Measurements from ENCODE around the gene TRA2A.
A peak's percentile ranks its signal among the peaks of the same experiment; 100 is the strongest.

Gene TRA2A

DNA sequence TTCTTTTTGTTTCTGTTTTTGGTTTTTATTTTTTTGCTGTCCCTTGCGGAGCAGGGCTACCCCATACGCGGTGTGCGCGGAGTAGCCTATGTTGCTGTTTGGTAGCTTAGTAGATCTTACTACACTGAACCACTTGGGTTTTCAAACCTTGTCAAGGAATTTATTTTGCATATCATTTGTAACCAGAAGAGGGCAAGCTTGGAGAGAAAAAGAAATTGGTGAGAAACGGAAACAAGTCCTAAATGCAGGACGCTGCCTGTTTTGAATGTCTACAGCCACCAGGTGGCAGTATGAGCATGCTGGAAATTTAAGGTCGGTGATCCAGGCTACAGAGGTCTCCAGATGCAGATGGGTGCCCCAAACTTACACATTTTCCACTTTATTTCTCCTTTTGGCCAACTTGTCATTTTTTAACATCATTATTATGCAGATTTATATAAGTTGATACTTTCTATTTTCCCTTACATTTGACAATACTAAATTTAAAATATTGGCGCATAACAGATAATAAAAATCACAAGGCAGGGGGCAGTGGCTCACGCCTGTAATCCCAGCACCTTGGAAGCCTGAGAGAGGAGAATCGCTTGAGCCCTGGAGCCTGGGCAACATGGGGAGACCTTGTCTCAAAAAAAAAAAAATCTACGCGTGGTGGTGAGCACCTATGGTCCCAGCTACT, 15.3 kb upstream of the TRA2A start:
- Histone ChIP-seq H3K9me3 (ENCODE audit: control insufficient read depth, low read length) (no peaks in the 10 kb centered on the region), H3K79me2 (no peaks in the 10 kb centered on the region), H3K27me3 (ENCODE audit: control insufficient read depth, insufficient read depth, low read length) (no peaks in the 10 kb centered on the region), H2AFZ (no peak overlapping the region), H3K4me2 (ENCODE audit: low read length) (no peak overlapping the region), H3K4me1 (no peaks in the 10 kb centered on the region), H3K9ac (no peak overlapping the region), H3K4me3 (ENCODE audit: low read depth, low read length) (no peak overlapping the region), H3K27ac (no peak overlapping the region), H3K36me3 (ENCODE audit: control insufficient read depth, insufficient read depth, low read length) (no peaks in the 10 kb centered on the region)
- TF ChIP-seq, protein P1, sequence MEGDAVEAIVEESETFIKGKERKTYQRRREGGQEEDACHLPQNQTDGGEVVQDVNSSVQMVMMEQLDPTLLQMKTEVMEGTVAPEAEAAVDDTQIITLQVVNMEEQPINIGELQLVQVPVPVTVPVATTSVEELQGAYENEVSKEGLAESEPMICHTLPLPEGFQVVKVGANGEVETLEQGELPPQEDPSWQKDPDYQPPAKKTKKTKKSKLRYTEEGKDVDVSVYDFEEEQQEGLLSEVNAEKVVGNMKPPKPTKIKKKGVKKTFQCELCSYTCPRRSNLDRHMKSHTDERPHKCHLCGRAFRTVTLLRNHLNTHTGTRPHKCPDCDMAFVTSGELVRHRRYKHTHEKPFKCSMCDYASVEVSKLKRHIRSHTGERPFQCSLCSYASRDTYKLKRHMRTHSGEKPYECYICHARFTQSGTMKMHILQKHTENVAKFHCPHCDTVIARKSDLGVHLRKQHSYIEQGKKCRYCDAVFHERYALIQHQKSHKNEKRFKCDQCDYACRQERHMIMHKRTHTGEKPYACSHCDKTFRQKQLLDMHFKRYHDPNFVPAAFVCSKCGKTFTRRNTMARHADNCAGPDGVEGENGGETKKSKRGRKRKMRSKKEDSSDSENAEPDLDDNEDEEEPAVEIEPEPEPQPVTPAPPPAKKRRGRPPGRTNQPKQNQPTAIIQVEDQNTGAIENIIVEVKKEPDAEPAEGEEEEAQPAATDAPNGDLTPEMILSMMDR (IDR thresholded peaks at IDR 0.05) = peak; percentile 96

DNA sequence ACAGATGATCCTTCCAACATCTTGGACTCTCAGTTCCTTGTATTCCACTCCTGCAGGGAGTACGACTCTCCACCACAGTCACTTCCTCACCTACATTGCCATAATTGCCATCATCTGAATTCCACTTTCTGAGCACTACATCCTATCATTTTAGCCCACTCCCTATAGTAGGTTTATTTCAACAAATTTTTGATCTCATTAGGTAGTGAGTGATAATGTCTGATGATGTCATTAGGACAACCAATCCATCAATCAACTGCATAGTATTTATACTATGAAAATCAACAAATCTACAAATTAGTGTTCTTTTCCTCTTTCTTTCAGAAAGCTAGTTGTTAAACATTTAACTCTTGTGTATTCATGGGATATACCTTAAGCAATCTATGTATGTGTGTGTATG, 13.7 kb upstream of the TRA2A start:
- Histone ChIP-seq H3K9me3 (ENCODE audit: control insufficient read depth, low read length) (no peaks in the 10 kb centered on the region), H3K4me2 (ENCODE audit: low read length) (no peak overlapping the region), H3K36me3 (ENCODE audit: control insufficient read depth, insufficient read depth, low read length) (no peaks in the 10 kb centered on the region), H3K27me3 (ENCODE audit: control insufficient read depth, insufficient read depth, low read length) (no peaks in the 10 kb centered on the region), H2AFZ (no peak overlapping the region), H3K27ac (no peak overlapping the region), H3K9ac (no peak overlapping the region), H3K4me1 (no peaks in the 10 kb centered on the region), H3K4me3 (ENCODE audit: low read depth, low read length) (no peak overlapping the region), H3K79me2 (no peaks in the 10 kb centered on the region)
- TF ChIP-seq, protein P1 (IDR thresholded peaks at IDR 0.05) = no peak

DNA sequence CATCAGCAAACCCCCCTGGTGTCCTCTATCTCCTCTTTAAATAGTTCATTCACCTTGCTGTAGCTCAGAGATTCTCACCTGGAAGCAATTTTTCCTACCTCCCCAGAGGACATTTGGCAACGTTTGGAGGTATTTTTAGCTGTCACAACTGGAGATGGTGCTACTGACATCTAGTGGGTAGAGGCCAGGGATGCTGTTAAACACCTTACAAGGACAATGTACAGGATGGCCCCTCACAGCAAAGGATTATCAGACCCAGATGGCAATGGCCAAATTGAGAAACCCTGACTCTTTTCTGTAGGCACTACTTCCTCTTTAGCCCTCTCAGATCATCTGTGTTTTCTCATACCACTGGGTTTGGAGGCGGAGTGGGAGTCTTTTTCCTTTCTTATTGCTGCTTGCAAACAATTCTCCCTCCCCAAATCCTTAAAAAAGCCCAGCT, 13.2 kb upstream of the TRA2A start:
- Histone ChIP-seq H3K4me3 (ENCODE audit: low read depth, low read length) (no peak overlapping the region), H3K4me2 (ENCODE audit: low read length) (no peak overlapping the region), H2AFZ (peak overlapping the region; percentile 29), H3K79me2 (no peaks in the 10 kb centered on the region), H3K36me3 (ENCODE audit: control insufficient read depth, insufficient read depth, low read length) (no peaks in the 10 kb centered on the region), H3K27me3 (ENCODE audit: control insufficient read depth, insufficient read depth, low read length) (no peaks in the 10 kb centered on the region), H3K9me3 (ENCODE audit: control insufficient read depth, low read length) (no peaks in the 10 kb centered on the region), H3K4me1 (no peaks in the 10 kb centered on the region), H3K27ac (no peak overlapping the region), H3K9ac (no peak overlapping the region)
- TF ChIP-seq, protein P1 (IDR thresholded peaks at IDR 0.05) = peak; percentile 31

DNA sequence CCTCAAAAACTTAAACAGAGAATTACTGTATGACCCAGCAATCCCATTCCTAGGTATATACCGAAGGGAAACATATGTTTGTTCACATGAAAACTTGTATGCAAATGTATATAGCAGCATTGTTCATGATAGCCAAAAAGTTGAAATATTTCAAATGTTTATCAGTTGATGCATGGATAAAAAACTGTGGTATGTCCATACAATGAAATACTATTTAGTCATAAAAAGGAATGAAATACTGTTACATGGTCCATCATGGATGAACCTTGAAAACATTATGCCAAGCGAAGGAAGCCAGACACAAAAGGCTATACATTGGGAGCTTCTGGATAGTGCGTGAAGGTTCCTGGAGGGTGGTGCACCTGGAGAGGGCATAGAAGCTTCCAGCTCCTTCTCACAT, 11.0 kb upstream of the TRA2A start:
- no peak overlapping the region for H3K4me3 ChIP-seq (ENCODE audit: low read depth, low read length)

More for the DNA sequence above, 11.0 kb upstream of the TRA2A start:
- Histone ChIP-seq H3K9me3 (ENCODE audit: control insufficient read depth, low read length) (no peaks in the 10 kb centered on the region), H3K9ac (no peak overlapping the region), H3K4me2 (ENCODE audit: low read length) (no peak overlapping the region), H3K36me3 (ENCODE audit: control insufficient read depth, insufficient read depth, low read length) (no peaks in the 10 kb centered on the region), H3K79me2 (no peaks in the 10 kb centered on the region), H2AFZ (no peak overlapping the region), H3K27ac (no peak overlapping the region), H3K27me3 (ENCODE audit: control insufficient read depth, insufficient read depth, low read length) (no peaks in the 10 kb centered on the region), H3K4me1 (no peaks in the 10 kb centered on the region)
- TF ChIP-seq, protein P1 (IDR thresholded peaks at IDR 0.05) = no peak

Measured in parathyroid adenoma (tissue), 2 donors.